Raji (cell line): ENCODE results near the gene KRTAP5-7.

Experiments used
- POLR2A ChIP-seq: IDR thresholded peaks from 2 replicates; pipeline ENCODE4 v1.6.1; 2011; ENCODE audit warnings: low read depth, low read length, control low read depth; ENCODE audit not compliant: insufficient read depth

Gene KRTAP5-7

GRCh38 chr11:71566081-71566620 is 39.1 kb downstream of the KRTAP5-7 start:
- TF ChIP-seq POLR2A = no peak

GRCh38 chr11:71568704-71569349 is 41.8 kb downstream of the KRTAP5-7 start:
- no peak for TF ChIP-seq POLR2A

- TF ChIP-seq POLR2A = no peak
Observed at GRCh38 chr11:71572811-71573210, 45.7 kb downstream of the KRTAP5-7 start.

- no peak for TF ChIP-seq POLR2A
Observed at GRCh38 chr11:71574418-71574817, 47.4 kb downstream of the KRTAP5-7 start.

- TF ChIP-seq POLR2A = no peak
Observed at GRCh38 chr11:71575723-71576424, 48.8 kb downstream of the KRTAP5-7 start.

GRCh38 chr11:71577469-71578004 is 50.5 kb downstream of the KRTAP5-7 start:
- TF ChIP-seq POLR2A = no peak
